ENCODE measurements around the gene SLC25A43. TPM values are rescaled to one million over a fixed set of nuclear protein-coding genes. Genes with fewer than 3 reads are reported as not detected.

SLC25A43 gene
- total and polyA plus RNA-seq, 2 of the 8 experiments (the other 6 are each of a cell fraction or from before 2014, with no cell fraction given): 3.1 to 5.8 TPM

- H3K56ac ChIP-seq (replicated peaks; ENCODE audit: insufficient read length, low read depth, low read length): no peak overlapping the region
- H3K23ac ChIP-seq (ENCODE audit: insufficient read length): no peak overlapping the region
- H4K91ac ChIP-seq (replicated peaks; ENCODE audit: insufficient read length, low read length): no peak overlapping the region
- H2AFZ ChIP-seq (ENCODE audit: low read length): no peak overlapping the region
- no peak overlapping the region for H3K4me3 ChIP-seq (ENCODE audit: extremely low read depth in 1 of 4, insufficient read depth in 2 of 4, low read depth in 3 of 4, low read length in 4 of 4)
- H3K4me2 ChIP-seq (ENCODE audit: insufficient read depth in 1 of 2, low read depth in 2 of 2, low read length in 2 of 2): no peak overlapping the region
- H4K8ac ChIP-seq (ENCODE audit: extremely low read depth, insufficient read depth, low read length): no peak overlapping the region
- H3K14ac ChIP-seq (ENCODE audit: insufficient read length): no peak overlapping the region
- no peaks in the 10 kb centered on the region for H3K9me3 ChIP-seq (ENCODE audit: insufficient read depth in 2 of 2, low read depth in 1 of 2, low read length in 1 of 2)
- H3K79me2 ChIP-seq (ENCODE audit: control insufficient read depth in 1 of 2, insufficient read depth in 2 of 2, low read length in 2 of 2): no peaks in the 10 kb centered on the region
- DNase-seq (ENCODE audit: low read depth in 1 of 2, low spot score in 2 of 2) (no peak), FAIRE-seq (no peak)
- ChIA-PET CTCF (ENCODE audit: partially characterized antibody) (no interaction called here), POLR2A (ENCODE audit: partially characterized antibody) (no interaction called here)
- no peaks in the 10 kb centered on the region for H4K20me1 ChIP-seq (replicated peaks in 1 of 2; ENCODE audit: control insufficient read depth in 1 of 2, insufficient read depth in 2 of 2, low read length in 2 of 2)
- no peak overlapping the region for H4K5ac ChIP-seq (ENCODE audit: insufficient read length, low read depth, low read length)
- H3K9ac ChIP-seq (replicated peaks in 1 of 4; ENCODE audit: extremely low read depth in 1 of 4, low read depth in 3 of 4, low read length in 3 of 4): no peak overlapping the region
- WGBS, 2 experiments (ENCODE audit: extremely low coverage in 1 of 2, insufficient coverage in 1 of 2, insufficient read length in 1 of 2, insufficient replicate concordance in 2 of 2, low coverage in 1 of 2, low lambda C conversion rate in 2 of 2, missing lambda C conversion rate in 1 of 2): 77% methylated on average over 5 of the region's 5 CpGs; no CpG with 5 or more reads in 1 of the 2 experiments
- no peaks in the 10 kb centered on the region for H3K4me1 ChIP-seq (replicated peaks in 1 of 4; ENCODE audit: control insufficient read depth in 3 of 4, insufficient read depth in 4 of 4, low read length in 3 of 4)
- no peak overlapping the region for H3K4ac ChIP-seq (replicated peaks; ENCODE audit: insufficient read length, low read depth, low read length)
- H3K18ac ChIP-seq (ENCODE audit: extremely low read depth, low read length): no peak overlapping the region
- no peak overlapping the region for H3K27ac ChIP-seq (ENCODE audit: low read depth, low read length)
- no peaks in the 10 kb centered on the region for H3K36me3 ChIP-seq (ENCODE audit: control insufficient read depth in 2 of 4, insufficient read depth in 4 of 4, low read length in 3 of 4)
- no peak overlapping the region for H2BK120ac ChIP-seq (replicated peaks; ENCODE audit: low read depth, low read length)
- H3K79me1 ChIP-seq (ENCODE audit: low read depth, low read length): no peaks in the 10 kb centered on the region
- H2AK5ac ChIP-seq (ENCODE audit: low read depth, low read length): no peak overlapping the region
- no peaks in the 10 kb centered on the region for H3K23me2 ChIP-seq (ENCODE audit: low read depth, low read length)
- H2BK5ac ChIP-seq (ENCODE audit: low read depth, low read length): no peak overlapping the region
- H3K27me3 ChIP-seq (replicated peaks in 1 of 4; ENCODE audit: control insufficient read depth in 3 of 4, extremely low read depth in 1 of 4, insufficient read depth in 3 of 4, low read length in 3 of 4): no peaks in the 10 kb centered on the region
- H2BK12ac ChIP-seq (ENCODE audit: low read depth, low read length): no peak overlapping the region
- H2BK20ac ChIP-seq (ENCODE audit: low read length): no peak overlapping the region
- H2BK15ac ChIP-seq (ENCODE audit: low read length): no peak overlapping the region
- TF ChIP-seq ZNF274 (IDR thresholded peaks at IDR 0.05; ENCODE audit: borderline replicate concordance, extremely low read depth, low read length) (no peak), NANOG (IDR thresholded peaks at IDR 0.05; ENCODE audit: insufficient read depth, low read depth, low read length, poor library complexity, severe bottlenecking) (no peak), KDM1A (IDR thresholded peaks at IDR 0.05; ENCODE audit: borderline replicate concordance, low read length) (no peak), SIX5 (IDR thresholded peaks at IDR 0.05; ENCODE audit: low read depth, low read length) (no peak), BRCA1 (IDR thresholded peaks at IDR 0.05; ENCODE audit: low read depth, low read length) (no peak), POU5F1 (IDR thresholded peaks at IDR 0.05; ENCODE audit: low read depth, low read length) (no peak), GTF2F1 (IDR thresholded peaks at IDR 0.05; ENCODE audit: borderline replicate concordance, low read depth, low read length) (no peak), CEBPB (IDR thresholded peaks at IDR 0.05; ENCODE audit: low read depth, low read length) (no peak), SP4 (IDR thresholded peaks at IDR 0.05; ENCODE audit: low read length) (no peak), RFX5 (IDR thresholded peaks at IDR 0.05; ENCODE audit: borderline replicate concordance, low read depth, low read length) (no peak), RXRA (IDR thresholded peaks at IDR 0.05; ENCODE audit: insufficient read depth, low read depth, low read length) (no peak), YY1 (IDR thresholded peaks at IDR 0.05; ENCODE audit: low read depth, low read length) (no peak), POLR2AphosphoS5 (IDR thresholded peaks at IDR 0.05; ENCODE audit: low read depth, low read length) (no peak), SAP30 (IDR thresholded peaks at IDR 0.05; ENCODE audit: insufficient read depth, insufficient replicate concordance, low read length) (no peak), MAFK (IDR thresholded peaks at IDR 0.05; ENCODE audit: low read depth, low read length) (no peak)
- TF ChIP-seq, protein P1, sequence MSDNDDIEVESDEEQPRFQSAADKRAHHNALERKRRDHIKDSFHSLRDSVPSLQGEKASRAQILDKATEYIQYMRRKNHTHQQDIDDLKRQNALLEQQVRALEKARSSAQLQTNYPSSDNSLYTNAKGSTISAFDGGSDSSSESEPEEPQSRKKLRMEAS (IDR thresholded peaks at IDR 0.05): no peak
Measured at GRCh38 chrX:119376312-119376711, 22.8 kb upstream of the SLC25A43 start.
